Keratinocyte (primary cell): ENCODE data around the gene SPIRE1.

ENCODE experiments used
- CTCF ChIP-seq, 3 experiments: IDR thresholded peaks in 1 of 3; conservative IDR thresholded peaks in 1 of 3; optimal IDR thresholded peaks in 1 of 3; 2 replicates in 2 of 3; 3 replicates in 1 of 3; pipeline versions ENCODE3 to v1.5.1; 2011; ENCODE audit warnings: low read length in 3 of 3, mild to moderate bottlenecking in 3 of 3, moderate library complexity in 2 of 3, control low read depth in 1 of 3, inconsistent platforms in 1 of 3; ENCODE audit not compliant: insufficient read depth in 2 of 3; ENCODE audit errors: extremely low read depth in 1 of 3
- EZH2 ChIP-seq: IDR thresholded peaks from one replicate; pipeline ENCODE4 v1.6.1; 2012; ENCODE audit warnings: inconsistent platforms, mild to moderate bottlenecking, low read length, moderate library complexity

GRCh38 chr18:12397254-12397653 is 260.7 kb downstream of the SPIRE1 start:
- no peak for TF ChIP-seq CTCF (optimal IDR thresholded peaks at IDR 0.05 in 1 of 3, IDR thresholded peaks at IDR 0.05 in 1 of 3, conservative IDR thresholded peaks at IDR 0.05 in 1 of 3; ENCODE audit: extremely low read depth in 1 of 3, insufficient read depth in 2 of 3, low read length in 3 of 3)
- no peak for TF ChIP-seq EZH2
